ENCODE data around the gene CCDC121.

- TF ChIP-seq CTCF (IDR thresholded peaks at IDR 0.05), result no peak
- no peak for TF ChIP-seq POLR2A (IDR thresholded peaks at IDR 0.05)
Measured at GRCh38 chr2:27647289-27647688, 18.5 kb upstream of the CCDC121 start.
